ENCODE results near the gene CHN2. TPM values are rescaled to one million over a fixed set of nuclear protein-coding genes. Genes with fewer than 3 reads are reported as not detected.

Gene CHN2
- total RNA-seq, 1 experiment from 2014 or later = 2.3 TPM

DNA sequence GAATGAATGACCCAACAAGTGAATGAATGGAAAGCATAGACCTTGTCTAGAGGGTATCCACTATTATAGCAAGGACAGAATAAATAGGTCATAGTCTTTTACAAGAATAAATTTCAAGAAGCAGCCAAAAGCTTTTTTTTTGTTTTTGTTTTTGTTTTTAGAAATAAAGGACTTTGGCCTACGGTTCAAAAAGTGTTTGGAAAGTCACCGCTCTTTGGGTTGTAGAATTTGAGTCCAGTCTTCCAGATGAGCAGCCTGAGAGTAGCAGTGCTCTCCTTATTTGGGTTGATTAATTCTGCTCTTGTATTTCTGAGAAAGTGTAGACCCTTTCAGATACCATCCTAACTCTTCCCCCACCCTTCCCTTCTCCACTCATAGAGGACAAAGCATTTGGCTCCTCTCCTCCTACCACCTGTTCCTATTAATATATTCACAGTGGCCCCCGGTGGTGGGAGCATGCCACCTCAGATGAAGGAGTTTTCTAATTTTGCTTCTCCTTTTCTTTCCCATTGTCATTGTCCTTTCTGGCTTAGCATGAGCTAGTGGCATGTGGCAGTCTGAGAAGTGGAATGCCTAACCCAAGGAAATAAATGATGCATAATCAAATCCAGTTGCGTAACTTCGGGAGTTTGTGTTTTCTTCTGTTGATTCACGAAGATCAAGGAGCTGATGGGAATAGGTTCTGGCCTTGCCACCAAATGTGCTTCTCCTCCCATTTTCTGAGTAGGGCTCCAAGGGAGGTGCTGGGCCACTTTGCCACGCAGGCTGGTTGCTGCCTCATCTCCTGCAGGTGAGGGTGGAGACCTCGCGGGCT, 114.7 kb downstream of the CHN2 start:
- DNase-seq (ENCODE audit: low spot score) = no peak

DNA sequence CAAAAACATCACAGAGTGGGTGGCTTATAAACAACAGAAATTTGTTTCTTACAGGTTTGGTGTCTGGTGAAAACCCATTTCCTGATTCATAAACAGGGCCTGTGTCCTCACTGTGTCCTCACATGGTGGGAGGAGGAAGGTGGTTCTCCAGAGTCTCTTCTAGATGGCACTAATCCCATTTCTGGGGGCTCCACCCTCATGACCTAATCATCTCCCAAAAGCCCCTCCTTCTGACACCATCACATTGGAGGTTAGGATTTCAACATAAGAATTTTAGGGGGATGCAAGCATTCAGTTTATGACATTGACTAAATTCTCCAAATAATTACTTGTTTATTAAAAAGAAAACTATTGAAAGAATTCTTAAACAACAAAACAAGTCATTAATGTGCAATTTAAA, 116.0 kb downstream of the CHN2 start:
- no peak for DNase-seq (ENCODE audit: low spot score)

GRCh38 chr7:29311314-29311713, 116.7 kb downstream of the CHN2 start:
- DNase-seq (ENCODE audit: low spot score) = no peak

DNA sequence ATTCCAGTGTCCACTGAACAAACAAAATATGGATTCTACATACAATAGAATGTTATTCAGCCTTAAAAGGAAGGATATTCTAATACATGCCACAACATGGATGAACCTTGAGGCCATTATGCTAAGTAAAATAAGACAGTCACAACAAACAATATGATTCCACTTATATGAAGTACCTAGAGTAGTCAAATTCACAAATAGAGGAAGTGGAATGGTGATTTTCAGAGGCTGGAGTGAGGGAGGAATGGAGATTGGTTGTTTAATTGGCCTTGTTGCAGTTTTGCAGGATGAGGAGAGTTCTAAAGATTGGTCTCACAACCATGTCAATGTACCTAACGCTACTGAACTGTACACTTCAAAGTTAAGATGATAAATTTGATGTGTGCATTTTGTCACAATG, 119.6 kb downstream of the CHN2 start:
- DNase-seq (ENCODE audit: low spot score) = no peak

DNA sequence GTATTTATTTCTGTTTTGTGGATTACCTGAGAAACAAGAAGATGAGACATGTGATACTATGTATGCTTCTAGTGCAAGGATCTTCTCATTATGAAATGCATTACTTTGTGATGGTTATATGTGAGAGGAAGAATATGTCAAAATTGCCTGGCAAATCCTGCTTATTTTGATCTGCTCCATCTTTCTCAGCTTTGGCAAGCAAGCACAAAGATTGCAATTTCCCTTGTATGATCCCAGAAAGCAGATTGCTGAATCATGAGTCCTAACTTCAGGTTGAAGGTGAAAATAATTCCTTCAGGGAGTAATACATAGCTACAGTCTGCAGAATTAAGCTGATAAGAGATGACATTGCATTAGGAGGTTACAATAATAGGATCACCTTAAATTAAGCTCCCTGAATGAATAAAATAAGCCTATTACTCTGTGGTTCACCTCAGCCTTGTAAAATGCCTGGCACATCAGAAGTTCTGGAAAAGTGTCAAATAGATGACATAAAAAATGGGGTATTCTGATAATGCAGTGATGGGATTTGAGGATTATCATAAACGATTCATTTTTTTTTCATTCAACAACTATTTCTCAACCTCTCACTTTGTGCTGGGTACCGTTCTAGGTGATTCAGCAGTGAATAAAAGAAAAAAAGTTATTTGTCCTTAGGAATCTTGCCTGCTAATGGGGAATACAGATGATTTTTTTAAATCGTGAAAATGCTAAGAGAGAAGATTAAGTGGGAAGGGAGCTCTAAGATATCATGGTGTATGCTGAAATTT, 120.7 kb downstream of the CHN2 start:
- DNase-seq (ENCODE audit: low spot score) = no peak

GRCh38 chr7:29315892-29316270, 121.3 kb downstream of the CHN2 start:
- no peak for DNase-seq (ENCODE audit: low spot score)

GRCh38 chr7:29316926-29317325, 122.4 kb downstream of the CHN2 start:
- DNase-seq (ENCODE audit: low spot score) = no peak

GRCh38 chr7:29318853-29319718, 124.5 kb downstream of the CHN2 start:
- no peak for DNase-seq (ENCODE audit: low spot score)

GRCh38 chr7:29319719-29320521, 125.3 kb downstream of the CHN2 start:
- DNase-seq (ENCODE audit: low spot score) = no peak

GRCh38 chr7:29320577-29320976, 126.0 kb downstream of the CHN2 start:
- no peak for DNase-seq (ENCODE audit: low spot score)

DNA sequence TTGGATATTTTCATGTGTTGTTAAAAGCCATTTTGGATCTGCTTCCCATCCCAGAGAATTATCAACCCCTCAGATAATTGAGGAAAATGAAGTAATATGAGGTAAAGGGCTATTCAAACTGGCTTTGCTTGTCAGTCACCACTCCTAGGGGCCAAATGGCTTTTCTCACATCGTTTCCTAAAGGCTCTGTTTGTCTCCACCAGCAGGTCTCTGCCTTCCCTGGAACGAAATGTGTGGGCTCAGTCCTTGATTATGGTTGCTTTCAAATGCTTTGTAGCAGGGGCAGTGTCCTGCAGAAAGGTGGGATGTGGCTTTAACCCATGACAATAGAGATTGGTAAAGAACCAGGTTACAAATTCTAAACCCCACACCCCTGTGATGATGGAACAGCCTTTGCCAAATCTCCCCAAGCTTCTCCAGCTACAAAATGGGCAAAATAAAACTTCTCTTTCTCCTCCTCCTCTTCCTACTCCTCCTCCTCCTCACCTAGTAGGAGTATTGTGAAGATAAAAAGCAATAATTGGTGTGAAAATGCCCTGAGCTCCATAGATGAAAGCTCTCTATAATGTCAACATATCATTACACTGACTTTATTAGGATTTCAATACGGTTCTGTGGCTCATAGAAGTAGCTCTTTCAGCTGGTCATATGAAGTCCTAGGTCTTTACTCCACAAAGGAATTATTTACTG, 127.6 kb downstream of the CHN2 start:
- DNase-seq (ENCODE audit: low spot score) = no peak

DNA sequence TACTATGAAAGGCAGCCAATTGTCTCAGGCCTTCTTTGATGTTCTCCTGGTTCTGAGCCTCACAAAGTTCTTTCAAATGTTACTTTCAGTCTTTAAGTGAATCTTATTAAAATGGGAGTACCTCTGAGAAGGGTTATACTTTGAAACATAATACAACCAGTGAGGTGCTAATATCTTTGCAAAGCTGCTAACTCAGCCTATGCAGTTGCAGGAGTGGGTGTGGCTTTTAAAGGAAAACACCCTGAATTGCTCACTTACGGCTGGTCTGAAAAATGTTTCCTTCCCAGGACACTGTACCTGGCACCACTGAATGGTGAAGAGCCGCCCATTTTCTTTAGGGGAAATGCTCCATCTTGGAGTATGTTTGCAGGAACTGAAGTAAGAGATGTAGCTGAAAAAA, 130.9 kb downstream of the CHN2 start:
- no peak for DNase-seq (ENCODE audit: low spot score)

- no peak for DNase-seq (ENCODE audit: low spot score)
These were observed 132.3 kb downstream of the CHN2 start for GRCh38 chr7:29326864-29327263.

- DNase-seq (ENCODE audit: low spot score) = no peak
These were observed 132.9 kb downstream of the CHN2 start for GRCh38 chr7:29327455-29327854.

- no peak for DNase-seq (ENCODE audit: low spot score)
These were observed 133.5 kb downstream of the CHN2 start for GRCh38 chr7:29328045-29328444.

GRCh38 chr7:29328811-29329210, 134.2 kb downstream of the CHN2 start:
- DNase-seq (ENCODE audit: low spot score) = no peak

DNA sequence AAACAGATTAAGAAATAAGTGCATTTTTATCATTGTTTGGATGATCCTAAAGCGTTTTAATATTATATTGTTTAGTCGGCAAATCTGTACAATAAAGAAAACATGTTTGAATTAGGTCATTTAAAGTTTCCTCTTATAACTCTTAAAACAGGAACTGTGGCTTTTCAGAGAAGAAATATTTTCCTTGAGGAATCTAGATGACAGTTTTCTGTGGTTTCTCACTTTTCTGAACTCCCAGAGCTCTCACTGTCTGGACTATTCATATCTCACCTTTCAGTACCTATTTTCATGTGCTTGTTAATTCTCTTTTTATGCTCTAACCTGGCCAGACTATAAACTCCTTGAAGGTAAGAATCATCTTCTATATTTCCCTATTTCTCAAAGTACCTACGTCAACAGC, 135.1 kb downstream of the CHN2 start:
- DNase-seq (ENCODE audit: low spot score) = no peak

- DNase-seq (ENCODE audit: low spot score) = no peak
These were observed 135.6 kb downstream of the CHN2 start for GRCh38 chr7:29330136-29330535.

DNA sequence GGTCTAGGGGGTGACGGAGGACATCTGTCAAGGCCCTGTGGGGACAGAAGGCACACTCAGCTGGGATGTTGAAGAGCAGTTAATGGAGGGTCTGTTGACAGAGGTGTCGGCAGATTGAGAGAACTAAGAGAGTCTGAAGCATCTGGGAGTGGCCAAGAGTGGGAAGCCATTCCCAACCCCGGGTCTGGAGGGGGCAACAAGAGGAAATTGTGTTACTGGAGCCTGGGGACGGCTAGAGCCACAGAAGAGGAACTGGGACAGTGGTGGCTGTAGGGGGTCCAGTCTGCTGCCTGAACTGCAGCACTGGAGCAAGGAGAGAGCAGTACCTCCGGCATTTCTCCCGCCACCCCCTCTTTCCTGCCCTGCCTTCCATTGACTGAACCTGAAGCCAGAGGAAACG, 136.6 kb downstream of the CHN2 start:
- DNase-seq (ENCODE audit: low spot score) = no peak

GRCh38 chr7:29332042-29332811, 137.7 kb downstream of the CHN2 start:
- DNase-seq (ENCODE audit: low spot score) = no peak

Data from A172 (cell line).